Measurements from ENCODE around the gene PRPF40B.
"Not testable (repeated sequence)": the region's sequence is repeated elsewhere in the genome, so short reads cannot be mapped to it uniquely, and the experiment has no call there.

The PRPF40B gene

GRCh38 chr12:49609059-49609874, 14.1 kb upstream of the PRPF40B start:
- no peak for DNase-seq (ENCODE audit: low read depth)

- DNase-seq (ENCODE audit: low read depth), result no peak
Observed at GRCh38 chr12:49609875-49610154, 13.5 kb upstream of the PRPF40B start.

GRCh38 chr12:49610785-49611184, 12.6 kb upstream of the PRPF40B start:
- DNase-seq (ENCODE audit: low read depth), result not testable (repeated sequence)

GRCh38 chr12:49612210-49612609, 11.2 kb upstream of the PRPF40B start:
- no peak for DNase-seq (ENCODE audit: low read depth)

DNA sequence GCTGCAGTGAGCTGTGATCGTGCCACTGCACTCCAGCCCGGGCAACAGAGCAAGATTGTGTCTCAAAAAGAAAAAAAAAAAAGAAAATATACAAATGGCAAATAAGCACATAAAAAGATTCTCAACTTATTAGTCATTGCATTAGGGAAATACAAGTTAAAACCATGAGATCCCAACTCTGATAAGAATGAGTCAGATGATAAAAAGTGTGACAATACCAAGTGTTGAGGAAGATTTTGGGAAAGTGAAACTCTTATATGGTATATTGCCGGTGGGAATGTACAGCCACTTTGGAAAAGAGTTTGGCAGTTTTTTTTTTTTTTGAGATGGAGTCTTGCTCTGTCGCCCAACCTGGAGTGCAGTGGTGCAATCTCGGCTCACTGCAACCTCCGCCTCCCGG, 7.6 kb upstream of the PRPF40B start:
- DNase-seq (ENCODE audit: low read depth), result no peak

- no peak for DNase-seq (ENCODE audit: low read depth)
Observed at GRCh38 chr12:49616533-49617219, 6.7 kb upstream of the PRPF40B start.

- DNase-seq (ENCODE audit: low read depth), result no peak
Observed at GRCh38 chr12:49618576-49618975, 4.8 kb upstream of the PRPF40B start.

- DNase-seq (ENCODE audit: low read depth), result no peak
Observed at GRCh38 chr12:49619286-49619685, 4.1 kb upstream of the PRPF40B start.

DNA sequence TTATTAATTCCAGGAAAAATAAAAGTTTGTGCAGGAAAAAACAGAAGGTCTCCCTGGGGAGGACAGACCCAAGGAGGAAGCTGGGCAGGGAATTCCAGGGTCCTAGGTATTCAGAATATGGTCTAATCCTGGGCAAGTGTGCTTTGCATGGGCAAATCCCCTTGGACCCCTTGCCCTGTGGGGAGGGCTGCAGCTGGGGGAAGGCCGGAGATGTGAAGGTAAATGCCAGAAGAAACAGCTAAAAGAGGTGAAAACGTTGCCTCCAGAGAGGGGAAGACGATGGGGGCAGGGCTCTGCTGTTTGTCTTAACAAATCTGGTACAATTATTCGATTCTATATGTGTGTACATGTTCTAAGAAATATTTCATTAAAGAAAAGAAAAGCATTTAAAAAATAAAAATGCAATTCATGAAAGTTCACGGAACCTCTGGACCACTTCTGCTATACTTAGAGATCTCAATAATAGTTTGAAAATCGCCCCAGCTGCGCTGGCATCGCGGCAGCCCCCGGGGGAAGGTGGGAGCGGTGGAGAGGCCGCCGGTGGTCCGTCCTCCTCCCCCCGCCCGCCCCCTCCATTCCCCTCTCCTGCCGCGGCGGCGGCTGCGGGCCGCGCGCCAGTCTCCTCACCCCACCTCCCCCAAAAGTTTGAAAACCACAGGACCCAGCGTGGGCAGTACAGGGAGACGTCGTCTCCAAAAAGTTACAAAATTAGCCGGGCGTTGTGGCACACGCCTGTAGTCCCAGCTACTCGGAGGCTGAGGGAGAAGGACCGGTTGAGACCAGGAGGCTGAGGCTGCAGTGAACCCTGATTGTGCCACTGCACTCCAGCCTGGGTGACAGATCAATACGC, 1.5 kb upstream of the PRPF40B start:
- DNase-seq (ENCODE audit: low read depth), result no peak

DNA sequence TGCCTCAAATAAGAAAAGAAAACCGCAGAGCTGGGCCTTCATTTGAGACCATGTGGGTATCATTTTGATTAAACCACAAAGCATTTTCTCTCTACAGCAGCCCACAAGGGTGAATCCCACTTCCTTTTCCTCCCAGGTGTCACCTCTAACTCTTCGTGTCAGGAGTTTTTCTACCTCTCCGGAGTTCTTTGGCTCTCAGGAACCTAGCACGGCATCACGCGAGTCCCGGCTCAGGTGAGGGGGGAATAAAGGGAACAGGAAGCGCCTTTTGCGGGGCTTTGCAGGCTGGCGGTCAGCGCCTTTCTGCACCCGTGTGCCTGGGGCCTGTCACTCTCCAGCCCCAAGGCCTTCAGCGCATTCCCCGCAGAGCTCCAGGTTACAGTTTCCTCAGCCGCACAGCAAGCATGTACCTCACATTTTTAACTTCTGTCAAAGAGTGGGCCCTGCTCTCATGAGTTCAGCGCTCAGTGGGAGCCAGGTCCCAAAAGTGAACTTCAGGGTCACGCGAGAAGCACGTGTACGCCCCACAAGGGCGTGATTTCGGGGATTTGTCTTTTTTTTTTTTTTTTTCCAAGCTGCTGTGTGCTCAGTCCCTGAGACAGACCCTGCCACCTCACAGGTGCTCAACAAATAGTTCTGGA, 740 bp upstream of the PRPF40B start:
- DNase-seq (ENCODE audit: low read depth), result peak; percentile 38

- no peak for DNase-seq (ENCODE audit: low read depth)
Observed at GRCh38 chr12:49624921-49625577, 1.7 kb downstream of the PRPF40B start.

GRCh38 chr12:49626169-49626835, 2.9 kb downstream of the PRPF40B start:
- no peak for DNase-seq (ENCODE audit: low read depth)

- DNase-seq (ENCODE audit: low read depth), result no peak
Observed at GRCh38 chr12:49626836-49627235, 3.5 kb downstream of the PRPF40B start.

GRCh38 chr12:49627752-49628360, 4.5 kb downstream of the PRPF40B start:
- no peak for DNase-seq (ENCODE audit: low read depth)

- DNase-seq (ENCODE audit: low read depth), result no peak
Observed at GRCh38 chr12:49631336-49631907, 8.1 kb downstream of the PRPF40B start.

- DNase-seq (ENCODE audit: low read depth), result no peak
Observed at GRCh38 chr12:49632401-49632800, 9.0 kb downstream of the PRPF40B start.

DNA sequence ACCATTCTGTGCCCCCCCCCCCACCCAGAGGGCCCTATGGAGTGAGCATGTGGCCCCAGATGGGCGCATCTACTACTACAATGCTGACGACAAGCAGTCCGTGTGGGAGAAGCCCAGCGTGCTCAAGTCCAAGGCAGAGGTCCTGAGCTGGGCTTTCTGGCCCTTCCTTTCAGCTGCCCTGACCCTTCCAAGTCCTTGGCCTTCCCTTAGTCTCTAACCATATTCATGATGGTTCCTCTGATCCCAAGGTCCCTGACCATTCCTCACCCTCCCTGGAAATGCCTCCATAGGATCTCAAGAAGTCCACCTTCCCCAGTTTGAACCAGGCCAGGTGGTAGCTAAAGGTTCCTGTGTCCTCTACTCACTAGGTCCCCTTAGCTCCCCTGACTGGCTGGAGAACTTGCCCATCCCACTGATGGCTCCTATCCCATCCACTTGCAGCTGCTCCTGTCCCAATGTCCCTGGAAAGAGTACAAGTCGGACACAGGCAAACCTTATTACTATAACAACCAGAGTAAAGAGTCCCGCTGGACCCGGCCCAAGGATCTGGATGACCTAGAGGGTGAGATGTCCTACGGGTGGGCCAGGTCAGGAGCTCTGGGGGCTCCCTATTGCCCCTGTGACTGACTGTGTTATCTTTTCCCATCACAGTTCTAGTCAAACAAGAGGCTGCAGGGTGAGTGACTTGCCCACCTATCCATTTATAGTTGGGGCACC, 9.8 kb downstream of the PRPF40B start:
- no peak for DNase-seq (ENCODE audit: low read depth)

DNA sequence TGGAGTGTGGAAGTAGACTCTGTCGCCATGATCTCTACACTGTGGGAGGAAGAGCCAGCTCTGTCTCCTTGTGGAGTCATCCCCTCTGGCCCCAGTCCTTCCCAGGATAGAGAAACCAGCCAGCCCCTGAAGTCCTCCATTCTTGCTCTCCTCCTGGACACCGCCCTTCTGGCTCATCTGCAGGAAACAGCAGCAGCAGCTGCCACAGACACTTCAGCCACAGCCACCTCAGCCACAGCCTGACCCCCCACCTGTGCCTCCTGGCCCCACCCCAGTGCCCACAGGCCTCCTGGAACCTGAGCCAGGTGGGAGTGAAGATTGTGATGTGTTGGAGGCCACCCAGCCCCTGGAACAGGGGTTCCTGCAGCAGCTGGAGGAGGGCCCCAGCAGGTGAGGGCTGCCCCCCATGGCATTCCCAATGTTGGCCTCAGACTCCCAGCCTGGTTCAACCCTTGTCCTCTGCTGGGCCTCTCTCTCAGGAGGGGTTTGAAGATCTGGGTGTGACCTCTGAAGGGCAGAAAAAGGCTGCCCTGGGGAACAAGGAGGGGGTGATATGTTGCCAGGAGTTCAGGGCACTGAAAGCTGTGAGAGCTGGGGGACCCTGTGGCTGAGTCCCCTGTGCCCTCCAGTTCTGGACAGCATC, 10.5 kb downstream of the PRPF40B start:
- DNase-seq (ENCODE audit: low read depth), result no peak

GRCh38 chr12:49635036-49635435, 11.7 kb downstream of the PRPF40B start:
- no peak for DNase-seq (ENCODE audit: low read depth)

All from T follicular helper cell (primary cell).